ENCODE results near the gene MOK. TPM values are rescaled to one million over a fixed set of nuclear protein-coding genes. Genes with fewer than 3 reads are reported as not detected.

The MOK gene
- polyA plus RNA-seq, 3 donors, result 24.3 to 24.8 (median 24.6) TPM

GRCh38 chr14:102292441-102292840, 12.5 kb downstream of the MOK start:
- DNase-seq (ENCODE audit: low read depth in 3 of 3, low spot score in 2 of 3), result no peak

GRCh38 chr14:102288139-102288538, 16.8 kb downstream of the MOK start:
- no peak for DNase-seq (ENCODE audit: low read depth in 3 of 3, low spot score in 2 of 3)

- DNase-seq (ENCODE audit: low read depth in 3 of 3, low spot score in 2 of 3), result no peak
Measured at GRCh38 chr14:102285106-102285505, 19.9 kb downstream of the MOK start.

GRCh38 chr14:102283631-102284129, 21.3 kb downstream of the MOK start:
- DNase-seq (ENCODE audit: low read depth in 3 of 3, low spot score in 2 of 3), result no peak

GRCh38 chr14:102282751-102283465, 22.1 kb downstream of the MOK start:
- no peak for DNase-seq (ENCODE audit: low read depth in 3 of 3, low spot score in 2 of 3)

- DNase-seq (ENCODE audit: low read depth in 3 of 3, low spot score in 2 of 3), result no peak
Measured at GRCh38 chr14:102280376-102280962, 24.5 kb downstream of the MOK start.

GRCh38 chr14:102279688-102280348, 25.1 kb downstream of the MOK start:
- DNase-seq (ENCODE audit: low read depth in 3 of 3, low spot score in 2 of 3), result no peak

GRCh38 chr14:102279282-102279681, 25.7 kb downstream of the MOK start:
- no peak for DNase-seq (ENCODE audit: low read depth in 3 of 3, low spot score in 2 of 3)

GRCh38 chr14:102278631-102278935, 26.4 kb downstream of the MOK start:
- DNase-seq (ENCODE audit: low read depth in 3 of 3, low spot score in 2 of 3), result no peak

GRCh38 chr14:102277874-102278630, 26.9 kb downstream of the MOK start:
- no peak for DNase-seq (ENCODE audit: low read depth in 3 of 3, low spot score in 2 of 3)

- DNase-seq (ENCODE audit: low read depth in 3 of 3, low spot score in 2 of 3), result no peak
Measured at GRCh38 chr14:102275866-102276265, 29.1 kb downstream of the MOK start.

GRCh38 chr14:102272392-102272791, 32.6 kb downstream of the MOK start:
- no peak for DNase-seq (ENCODE audit: low read depth in 3 of 3, low spot score in 2 of 3)

GRCh38 chr14:102264775-102265174, 40.2 kb downstream of the MOK start:
- no peak for DNase-seq (ENCODE audit: low read depth in 3 of 3, low spot score in 2 of 3)

- DNase-seq (ENCODE audit: low read depth in 3 of 3, low spot score in 2 of 3), result no peak
Measured at GRCh38 chr14:102264355-102264754, 40.6 kb downstream of the MOK start.

GRCh38 chr14:102262929-102263462, 42.0 kb downstream of the MOK start:
- DNase-seq (ENCODE audit: low read depth in 3 of 3, low spot score in 2 of 3), result no peak

GRCh38 chr14:102258136-102258535, 46.8 kb downstream of the MOK start:
- DNase-seq (ENCODE audit: low read depth in 3 of 3, low spot score in 2 of 3), result no peak

- DNase-seq (ENCODE audit: low read depth in 3 of 3, low spot score in 2 of 3), result no peak
Measured at GRCh38 chr14:102256716-102257115, 48.2 kb downstream of the MOK start.

- DNase-seq (ENCODE audit: low read depth in 3 of 3, low spot score in 2 of 3), result no peak
Measured at GRCh38 chr14:102255401-102256190, 49.4 kb downstream of the MOK start.

GRCh38 chr14:102252834-102253801, 51.8 kb downstream of the MOK start:
- DNase-seq (ENCODE audit: low read depth in 3 of 3, low spot score in 2 of 3), result no peak

All from right renal cortex interstitium (tissue), 3 donors.